Skeletal muscle cell (primary cell): ENCODE results near the gene SLC22A31.
"Not testable (repeated sequence)": the region's sequence is repeated elsewhere in the genome, so short reads cannot be mapped to it uniquely, and the experiment has no call there.

Source experiments
- DNase-seq: peaks from one replicate; pipeline ENCODE4 v3.0.0-alpha.2; 2010; ENCODE audit warnings: low read depth
- H3K4me3 ChIP-seq: 2 replicates; pipeline ENCODE4 v1.5.1; 2011; ENCODE audit warnings: low read depth, mild to moderate bottlenecking, control low read depth, low read length, moderate library complexity

SLC22A31 gene

GRCh38 chr16:89171216-89172170, 28.8 kb downstream of the SLC22A31 start, which contains the start of gene CDH15:
CDH15 (plus strand) TSS chr16:89171748; CDS start chr16:89171832, 84 bp downstream.
- peak within 1 kb of the TSS; percentile 61 for H3K4me3 ChIP-seq
- peak; percentile 66 for DNase-seq

DNA sequence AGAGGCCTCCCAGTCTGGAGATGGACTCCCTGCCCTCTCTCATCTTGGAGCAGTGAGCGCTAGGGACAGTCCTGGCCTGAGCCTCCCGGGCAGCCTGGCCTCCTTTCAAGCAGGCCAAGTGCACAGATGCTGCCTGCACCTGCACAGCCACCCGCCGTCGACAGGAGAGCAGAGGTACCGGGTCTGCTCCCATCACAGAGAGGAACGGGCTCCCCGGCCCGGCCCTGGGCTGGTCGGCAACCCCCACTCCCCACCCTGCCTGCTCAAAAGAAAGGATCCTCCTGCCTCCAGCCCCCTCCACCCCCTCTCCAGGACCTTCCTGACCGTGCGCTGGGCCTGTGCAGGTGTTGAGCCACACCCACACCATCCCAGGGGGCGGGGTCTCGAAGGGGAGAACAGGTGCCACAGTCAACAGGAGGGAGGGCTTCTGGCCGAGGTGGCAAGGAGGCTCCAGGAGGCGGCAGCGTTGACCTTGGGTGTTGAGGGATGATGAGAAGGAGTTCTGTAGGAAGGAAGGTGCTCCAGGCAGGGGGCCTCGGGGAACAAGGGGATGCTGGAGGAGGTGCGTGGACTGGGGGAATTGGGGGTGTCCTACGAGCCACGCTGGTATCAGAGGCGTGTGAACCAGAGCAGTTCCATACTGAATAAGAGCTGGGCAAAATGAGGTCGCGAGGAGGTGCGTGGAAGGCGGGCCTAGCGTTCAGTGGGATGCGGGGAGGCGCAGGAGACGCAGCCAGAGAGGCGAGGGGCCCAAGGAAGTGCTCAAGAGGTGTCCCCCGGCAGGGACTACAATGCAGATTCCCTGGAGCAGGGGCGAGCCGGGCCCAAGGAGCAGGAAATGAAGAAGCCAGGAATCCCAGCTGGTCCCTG, 29.8 kb downstream of the SLC22A31 start:
- DNase-seq = no peak
- peak overlapping the region; percentile 27 for H3K4me3 ChIP-seq

DNA sequence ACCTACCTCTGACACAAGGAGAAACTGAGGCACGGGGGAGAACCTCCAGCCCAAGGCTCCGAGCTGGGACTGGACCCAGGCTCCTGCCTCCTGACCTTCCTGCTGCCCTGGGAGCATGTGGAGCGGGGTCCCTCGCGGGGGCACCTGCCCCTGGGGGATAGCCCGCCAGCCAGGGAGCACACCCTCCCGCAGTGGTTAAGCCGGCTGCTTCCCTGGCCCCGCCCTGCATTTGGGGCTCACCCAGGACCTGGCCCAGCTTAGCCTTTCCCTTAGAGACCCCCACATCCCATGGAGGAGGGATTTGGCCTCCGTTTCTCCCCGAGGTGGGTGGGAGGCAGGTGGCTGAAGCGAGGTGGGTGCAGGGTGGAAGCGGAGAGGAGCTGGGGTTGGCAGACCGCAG, 30.6 kb downstream of the SLC22A31 start:
- no peak overlapping the region for H3K4me3 ChIP-seq
- DNase-seq = no peak

- no peak for DNase-seq
- H3K4me3 ChIP-seq = no peak overlapping the region
Measured at GRCh38 chr16:89168381-89169189, 31.8 kb downstream of the SLC22A31 start.

DNA sequence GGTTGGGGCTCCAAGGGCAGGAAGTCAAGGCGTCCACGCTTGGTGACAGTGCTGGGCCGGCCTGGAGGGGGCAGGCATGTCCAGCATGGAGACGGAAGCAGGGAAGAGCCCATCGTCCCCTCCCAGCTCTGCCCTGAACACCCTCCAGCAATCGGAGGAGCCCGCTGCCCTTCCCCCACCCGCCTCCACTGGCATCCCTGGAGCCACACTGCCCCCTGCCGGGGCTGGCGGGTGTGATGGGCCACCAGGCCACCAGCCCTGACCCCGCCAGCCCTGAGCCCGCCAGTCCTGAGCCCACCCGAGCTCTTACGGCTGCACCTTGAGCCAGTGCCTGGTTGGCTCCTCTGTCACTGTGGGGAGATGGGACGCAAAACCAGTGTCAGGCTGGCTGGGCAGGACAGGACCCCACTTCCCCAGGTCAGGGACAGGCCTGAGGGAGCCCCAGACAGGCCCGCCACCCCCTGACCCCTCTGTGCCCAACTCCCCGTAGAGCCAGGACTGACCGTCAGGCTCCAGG, 32.9 kb downstream of the SLC22A31 start:
- DNase-seq = no peak
- H3K4me3 ChIP-seq = no peak overlapping the region

DNA sequence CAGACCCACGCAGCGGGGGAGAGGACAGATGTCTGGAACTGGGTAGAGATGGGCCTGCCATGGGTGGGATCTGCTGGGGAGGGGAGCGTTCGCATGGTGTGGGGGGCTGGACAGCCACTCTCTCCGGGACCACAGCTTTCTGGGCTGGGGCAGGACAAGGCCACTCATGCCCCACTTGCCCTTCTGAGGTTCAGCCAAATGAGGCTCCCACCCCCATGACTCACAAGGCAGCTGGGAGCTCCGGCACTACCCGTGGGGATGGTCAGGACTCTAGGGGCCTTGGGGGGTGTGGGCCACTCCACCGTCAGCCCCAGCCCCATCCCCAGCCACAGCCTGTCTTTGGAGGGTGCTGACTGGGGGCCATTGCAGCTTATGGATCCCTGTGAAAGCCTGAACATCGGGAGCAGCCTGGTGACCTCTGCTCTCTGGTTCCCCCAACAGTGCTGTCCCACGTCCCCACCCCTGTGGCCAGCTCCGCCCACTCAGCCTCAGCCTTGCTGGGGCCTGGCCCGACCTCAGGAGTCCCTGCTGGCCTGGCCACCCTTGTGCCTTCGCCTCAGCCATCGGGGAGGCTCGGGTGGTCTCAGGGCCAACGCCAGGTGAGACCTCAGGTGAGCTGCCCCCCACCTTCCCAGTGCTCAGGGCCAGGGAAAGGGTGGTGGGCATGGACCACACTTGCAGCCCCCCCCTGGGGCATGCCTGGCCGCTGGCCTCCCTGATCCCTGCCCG, 33.5 kb downstream of the SLC22A31 start:
- DNase-seq = no peak
- no peak overlapping the region for H3K4me3 ChIP-seq

DNA sequence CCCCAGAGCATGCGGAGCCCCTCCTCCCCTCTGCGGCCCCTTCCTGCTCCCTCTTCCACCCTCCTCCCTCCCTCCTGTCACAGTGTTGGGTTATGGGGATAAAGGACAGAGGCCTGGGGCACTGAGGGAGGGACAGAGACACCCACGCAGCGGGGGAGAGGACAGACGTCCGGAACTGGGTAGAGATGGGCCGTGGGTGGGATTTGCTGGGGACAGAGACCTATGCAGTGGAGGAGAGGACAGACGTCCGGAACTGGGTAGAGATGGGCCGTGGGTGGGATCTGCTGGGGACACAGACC, 34.7 kb downstream of the SLC22A31 start:
- not testable (repeated sequence) for H3K4me3 ChIP-seq, DNase-seq

DNA sequence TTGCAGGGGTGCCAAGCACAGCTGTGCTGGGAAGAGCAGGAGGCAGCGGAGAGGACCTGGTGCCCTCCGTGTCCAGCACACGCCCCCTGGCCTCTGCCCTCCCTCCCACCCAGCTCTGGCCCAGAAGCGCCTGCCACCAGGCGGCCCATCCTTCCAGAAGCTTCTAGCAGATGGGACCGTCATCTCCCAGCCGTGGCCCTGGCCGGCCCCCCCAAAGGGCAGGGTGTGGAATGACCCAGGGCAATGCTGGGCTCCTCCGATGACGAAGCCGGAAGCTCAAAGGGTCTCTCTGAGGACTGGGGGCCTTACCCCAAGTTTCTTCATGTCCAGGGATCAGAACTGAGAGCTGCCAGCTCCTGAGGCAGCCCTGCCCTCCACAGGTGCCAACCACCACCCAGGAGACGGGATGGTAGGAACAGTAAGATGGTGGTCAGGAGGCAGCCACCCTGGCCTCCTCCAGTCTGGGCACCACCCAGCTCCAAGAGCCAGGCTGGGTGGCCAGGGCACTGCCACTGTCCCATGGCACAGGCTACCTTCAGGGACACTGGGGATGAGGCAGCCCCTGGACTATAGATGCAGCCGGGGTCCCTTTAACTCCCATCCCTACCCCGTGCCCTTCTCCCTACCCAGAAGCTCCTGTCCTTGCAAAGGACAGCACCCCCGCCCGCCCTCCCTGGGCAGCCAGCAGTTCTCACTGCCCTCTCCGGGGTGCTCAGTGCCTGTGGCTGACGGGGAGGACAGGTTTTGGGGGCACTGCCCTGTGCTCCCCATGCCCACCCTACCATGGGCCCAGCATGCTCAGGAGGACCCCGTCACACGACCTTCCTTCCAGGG, 35.3 kb downstream of the SLC22A31 start:
- no peak overlapping the region for H3K4me3 ChIP-seq
- no peak for DNase-seq

- no peak for DNase-seq
Measured at GRCh38 chr16:89164436-89164835, 35.9 kb downstream of the SLC22A31 start.

GRCh38 chr16:89163297-89163696, 37.0 kb downstream of the SLC22A31 start:
- no peak for DNase-seq
- H3K4me3 ChIP-seq = no peak overlapping the region

More at GRCh38 chr16:89164436-89164835, 35.9 kb downstream of the SLC22A31 start:
- H3K4me3 ChIP-seq = no peak overlapping the region

- no peak overlapping the region for H3K4me3 ChIP-seq
- no peak for DNase-seq
Measured at GRCh38 chr16:89161763-89162713, 38.3 kb downstream of the SLC22A31 start.

GRCh38 chr16:89160977-89161701, 39.2 kb downstream of the SLC22A31 start:
- no peak overlapping the region for H3K4me3 ChIP-seq
- DNase-seq = no peak

DNA sequence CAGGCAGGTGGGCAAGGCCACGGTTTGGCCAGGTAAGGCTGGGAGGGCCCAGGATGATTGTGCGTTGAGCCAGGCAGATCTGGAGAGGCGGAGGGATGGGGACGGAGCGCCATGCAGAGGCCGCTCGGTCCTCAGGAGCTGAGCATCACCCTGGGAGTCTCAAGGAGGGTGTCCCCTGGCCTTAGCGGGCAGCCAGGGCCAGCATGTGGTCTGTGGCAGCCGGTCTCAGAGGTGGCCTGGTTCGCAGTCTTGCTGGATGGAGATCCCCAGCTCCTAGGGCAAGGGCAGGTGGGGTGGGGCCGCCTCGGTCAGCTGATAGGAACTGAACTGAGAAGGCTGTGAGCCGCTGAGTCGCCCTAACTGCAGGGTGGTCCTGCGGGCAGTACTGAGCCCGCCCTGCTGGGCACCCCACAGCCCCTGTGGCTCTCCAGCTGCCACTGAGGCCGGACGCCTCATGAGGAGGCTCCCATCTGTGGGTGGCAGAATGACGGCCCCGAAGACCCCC, 40.4 kb downstream of the SLC22A31 start:
- DNase-seq = no peak
- no peak overlapping the region for H3K4me3 ChIP-seq

DNA sequence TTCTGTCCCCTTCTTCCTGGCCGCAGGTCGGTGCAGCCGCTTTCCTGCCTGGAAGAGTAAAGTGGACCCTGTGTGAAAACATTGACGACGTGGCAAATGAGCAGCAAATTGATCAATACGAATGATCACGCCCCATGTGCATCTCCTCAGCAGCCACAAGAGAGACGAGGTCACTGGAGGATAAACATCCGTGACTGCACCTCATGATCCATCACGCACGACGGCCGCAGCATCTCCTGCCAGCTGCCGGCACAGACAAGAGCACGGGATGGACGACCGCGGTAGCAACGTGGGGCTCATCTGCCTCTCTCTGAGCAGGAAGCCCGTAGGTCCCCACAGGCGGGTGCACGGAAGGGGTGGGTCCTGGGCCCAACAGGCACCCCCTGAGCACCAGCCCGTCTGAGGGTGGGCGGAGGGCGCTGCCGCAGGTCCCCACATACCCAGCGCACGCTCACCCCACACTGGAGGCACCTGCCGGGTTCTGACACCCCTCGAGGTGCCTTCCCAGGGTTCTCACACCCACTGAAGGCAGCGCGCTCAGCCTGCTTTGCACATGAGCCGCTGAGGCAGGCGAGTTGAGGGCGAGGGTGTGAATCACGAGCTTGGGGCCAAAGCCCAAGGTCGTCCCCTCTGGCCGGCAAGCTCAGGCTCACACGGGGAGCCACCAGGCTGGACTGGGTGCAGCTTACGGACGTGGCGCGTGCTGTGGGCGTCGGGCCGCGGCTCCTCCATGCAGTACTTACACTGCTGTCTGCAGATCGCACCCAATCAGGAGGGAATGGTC, 41.1 kb downstream of the SLC22A31 start:
- H3K4me3 ChIP-seq = no peak overlapping the region
- no peak for DNase-seq

GRCh38 chr16:89157778-89158177, 42.6 kb downstream of the SLC22A31 start:
- H3K4me3 ChIP-seq = no peak overlapping the region
- no peak for DNase-seq
